AG04450 (cell line): ENCODE measurements around the gene RUSC1. TPM values are rescaled to one million over a fixed set of nuclear protein-coding genes. Genes with fewer than 3 reads are reported as not detected.

ENCODE experiments used
- CTCF ChIA-PET: fragments of 300-600, 350-600 bp; formaldehyde crosslinking; extraction: SDS; loops from one replicate; lab custom pipeline; 2022; ENCODE audit warnings: antibody characterized with exemption, inconsistent platforms; lab: Charles Lee
- POLR2A ChIA-PET: fragments of 350-600 bp; formaldehyde crosslinking; extraction: SDS; loops from one replicate; lab custom pipeline; 2021; ENCODE audit warnings: antibody characterized with exemption, inconsistent platforms; lab: Yijun Ruan, JAX
- DNase-seq: peaks from one replicate; pipeline ENCODE4 v3.0.0-alpha.2; 2011; ENCODE audit warnings: low read depth, low spot score
- H3K27ac ChIP-seq: one replicate; pipeline ENCODE4 v1.5.1; 2012; ENCODE audit warnings: low read depth, low read length, control low read depth
- H3K27me3 ChIP-seq: one replicate; pipeline ENCODE4 v1.6.0; 2012; ENCODE audit warnings: low read length; ENCODE audit not compliant: control insufficient read depth, insufficient read depth
- H3K4me3 ChIP-seq: 2 replicates; pipeline ENCODE4 v1.5.1; 2011; ENCODE audit warnings: mild to moderate bottlenecking, low read depth, low read length, control low read depth
- H3K9me3 ChIP-seq: 2 replicates; pipeline ENCODE4 v1.5.1; 2012; ENCODE audit warnings: low read length; ENCODE audit not compliant: control insufficient read depth, insufficient read depth
- CTCF ChIP-seq: IDR thresholded peaks from 2 replicates; pipeline ENCODE4 v1.5.1; 2011; ENCODE audit warnings: low read depth, low read length, control low read depth, inconsistent platforms
- polyA plus RNA-seq: library from polyadenylated mRNA; depleted of rRNA; stranded (reverse); fragments of >200 nt; gene quantifications from 2 replicates; pipeline ENCODE4 v1.2.3, GENCODE V29; 2011

RUSC1 gene
- polyA plus RNA-seq, 1 experiment, result 20.9 TPM

- POLR2A ChIA-PET, result interaction anchor here (1.1 to 2.6 kb wide), 3 partner anchors 14 to 241 kb away, joined by 3 to 11 read pairs (median 4); partner anchors contain the start of genes ASH1L, CLK2 and FDPS
- peak overlapping the region; percentile 31 for H3K27ac ChIP-seq
- H3K27me3 ChIP-seq, result no peaks in the 10 kb centered on the region
- DNase-seq, result no peak
- H3K9me3 ChIP-seq, result no peaks in the 10 kb centered on the region; the same call in 1 of the 2 replicates
- CTCF ChIA-PET, result interaction anchor here (1.0 to 3.2 kb wide), 10 partner anchors 8 to 270 kb away, joined by 3 to 62 read pairs (median 4); partner anchors contain the start of genes FDPS, HCN3 and KRTCAP2
- peak overlapping the region; percentile 82 for H3K4me3 ChIP-seq
- TF ChIP-seq CTCF, result no peak
Observed at GRCh38 chr1:155321639-155322503, 1.2 kb downstream of the RUSC1 start.

- POLR2A ChIA-PET, result interaction anchor here (1.1 to 2.6 kb wide), 2 partner anchors 49 to 241 kb away, joined by 4 to 11 read pairs; partner anchors contain the start of genes ASH1L and CLK2
- Histone ChIP-seq H3K27ac (peak overlapping the region; percentile 52), H3K9me3 (no peaks in the 10 kb centered on the region; the same call in 1 of the 2 replicates), H3K4me3 (peak overlapping the region; percentile 82), H3K27me3 (no peaks in the 10 kb centered on the region)
- no peak for TF ChIP-seq CTCF
- no peak for DNase-seq
- CTCF ChIA-PET, result interaction anchor here (1.0 to 3.2 kb wide), 9 partner anchors 9 to 270 kb away, joined by 3 to 62 read pairs (median 5); partner anchors contain the start of genes FDPS, HCN3 and KRTCAP2
Observed at GRCh38 chr1:155322571-155322952, 1.9 kb downstream of the RUSC1 start.

- Histone ChIP-seq H3K27me3 (no peaks in the 10 kb centered on the region), H3K4me3 (peak overlapping the region; percentile 82), H3K9me3 (no peaks in the 10 kb centered on the region; the same call in 1 of the 2 replicates), H3K27ac (peak overlapping the region; percentile 82)
- DNase-seq, result peak; percentile 86
- POLR2A ChIA-PET, result interaction anchor here (0.6 to 2.6 kb wide), 8 partner anchors 11 to 240 kb away, joined by 3 to 11 read pairs (median 3); partner anchors contain the start of genes ASH1L, CLK2 and FDPS
- CTCF ChIA-PET, result interaction anchor here (0.5 to 3.2 kb wide), 20 partner anchors 10 to 269 kb away, joined by 3 to 62 read pairs (median 4); partner anchors contain the start of genes FDPS, HCN3 and KRTCAP2
- TF ChIP-seq CTCF, result peak; percentile 87
Observed at GRCh38 chr1:155322953-155323728, 2.4 kb downstream of the RUSC1 start.

GRCh38 chr1:155323729-155324036, 3.0 kb downstream of the RUSC1 start:
- POLR2A ChIA-PET, result interaction anchor here (0.6 to 2.6 kb wide), 6 partner anchors 15 to 348 kb away, joined by 3 to 11 read pairs (median 3); partner anchors contain the start of genes CLK2 and FDPS
- no peak for TF ChIP-seq CTCF

More at GRCh38 chr1:155323729-155324036, 3.0 kb downstream of the RUSC1 start:
- H3K4me3 ChIP-seq, result peak overlapping the region; percentile 82
- CTCF ChIA-PET, result interaction anchor here (0.5 to 3.2 kb wide), 14 partner anchors 11 to 341 kb away, joined by 3 to 62 read pairs (median 4); partner anchors contain the start of genes FDPS and HCN3
- DNase-seq, result peak; percentile 66
- H3K9me3 ChIP-seq, result no peaks in the 10 kb centered on the region; the same call in 1 of the 2 replicates
- H3K27me3 ChIP-seq, result no peaks in the 10 kb centered on the region
- H3K27ac ChIP-seq, result peak overlapping the region; percentile 82
